GM18520 (cell line): ENCODE data around the gene ODF2.
"Not testable (repeated sequence)": the region's sequence is repeated elsewhere in the genome, so short reads cannot be mapped to it uniquely, and the experiment has no call there.

Source experiments
- ATAC-seq: cut with Tn5 transposase; IDR thresholded peaks from one replicate; pipeline ENCODE4 v1.9.1; 2021; ENCODE audit not compliant: unreplicated experiment

ODF2 gene

DNA sequence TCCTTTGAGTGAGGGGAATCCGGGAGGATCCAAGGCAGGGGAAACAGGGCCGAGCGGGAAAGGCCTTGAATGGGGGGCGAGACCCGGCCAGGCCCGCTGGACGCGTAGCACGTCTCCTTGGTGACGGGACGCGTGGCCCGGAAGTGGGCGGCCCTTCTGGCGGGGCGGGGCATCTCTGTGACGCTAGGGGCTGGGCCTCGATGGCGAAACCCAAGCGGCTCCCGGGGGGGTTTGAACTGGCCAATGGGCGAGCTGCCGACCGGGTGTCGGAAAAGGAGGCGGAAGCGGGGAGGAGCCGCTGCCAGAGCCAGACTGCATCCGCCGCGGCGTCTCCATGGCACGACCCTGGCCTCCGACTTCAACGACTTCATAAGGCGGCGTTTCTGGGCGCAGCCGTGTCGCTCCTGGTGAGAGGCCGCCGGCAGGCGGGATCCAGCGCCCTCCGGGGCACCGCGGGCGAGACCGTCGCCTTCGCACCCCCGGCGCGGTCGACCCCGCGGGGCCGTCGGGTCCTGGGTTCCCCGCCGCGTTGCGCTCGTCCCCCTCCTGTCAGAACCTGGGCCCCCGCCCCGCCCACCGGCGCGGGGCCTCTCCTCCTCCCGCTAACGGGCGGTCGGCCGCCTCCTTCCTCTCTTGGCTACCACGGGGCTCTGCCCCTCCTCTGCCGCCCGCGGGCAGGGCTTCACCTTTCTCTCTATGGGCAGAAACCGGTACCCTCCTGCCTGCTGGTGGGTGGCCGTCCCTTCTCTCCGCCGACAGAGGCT, at the start of gene ODF2:
Gene ODF2, plus strand, starts transcription at position 158 of the 764 bp plus-strand sequence. Its CDS starts 86 bp downstream, at position 244.
- ATAC-seq = peak; percentile 65

DNA sequence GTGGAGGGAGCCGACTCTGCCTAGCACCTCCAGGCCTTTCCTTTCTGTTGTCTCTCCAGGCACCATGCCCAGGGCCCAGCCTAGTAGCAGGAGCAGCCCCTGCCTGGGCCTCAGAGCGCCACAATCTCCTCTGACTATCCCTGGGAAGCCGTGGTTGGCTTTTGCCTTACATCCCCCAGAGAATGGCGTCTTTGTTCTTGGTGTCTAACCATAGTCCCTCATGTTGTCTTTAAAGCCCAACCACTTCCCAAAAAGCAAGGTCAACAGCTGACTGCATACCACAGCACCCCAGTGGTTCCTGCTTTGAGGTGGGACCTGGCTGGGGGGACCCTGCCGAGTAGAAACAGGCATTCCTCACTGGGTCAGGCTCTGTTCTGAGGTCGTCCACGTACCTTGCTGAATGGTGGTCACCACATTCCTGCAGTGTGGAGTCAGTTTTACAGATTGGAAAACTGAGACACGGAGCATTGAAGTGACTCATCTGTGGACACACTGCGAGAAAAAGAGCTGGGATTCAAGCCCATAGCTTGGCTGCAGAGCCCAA, 48.9 kb upstream of the ODF2 start:
- no peak for ATAC-seq

DNA sequence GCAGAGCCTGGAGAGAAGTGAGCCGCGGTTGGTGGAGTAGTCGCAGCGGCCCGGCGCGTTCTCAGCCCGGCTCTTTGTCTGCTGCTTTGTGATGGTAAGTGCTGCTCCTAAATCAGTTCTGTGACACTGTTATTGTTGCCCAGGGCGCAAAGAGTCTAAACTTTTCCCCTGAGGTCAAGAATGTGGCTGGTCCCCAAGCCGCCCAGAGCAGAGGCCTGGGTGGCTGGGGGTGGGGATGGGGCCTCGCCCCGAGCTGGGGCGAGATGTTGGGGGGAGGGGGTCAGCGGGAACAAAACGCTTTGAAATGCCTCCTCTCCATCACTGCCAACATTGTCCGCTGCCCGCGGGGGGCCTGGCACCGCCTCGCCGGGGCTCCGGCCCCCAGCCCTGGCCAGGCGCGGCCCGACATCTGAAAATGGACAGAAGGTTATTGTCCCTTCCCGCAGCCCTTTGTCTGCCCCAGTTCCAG, 46.8 kb upstream of the ODF2 start:
- no peak for ATAC-seq

DNA sequence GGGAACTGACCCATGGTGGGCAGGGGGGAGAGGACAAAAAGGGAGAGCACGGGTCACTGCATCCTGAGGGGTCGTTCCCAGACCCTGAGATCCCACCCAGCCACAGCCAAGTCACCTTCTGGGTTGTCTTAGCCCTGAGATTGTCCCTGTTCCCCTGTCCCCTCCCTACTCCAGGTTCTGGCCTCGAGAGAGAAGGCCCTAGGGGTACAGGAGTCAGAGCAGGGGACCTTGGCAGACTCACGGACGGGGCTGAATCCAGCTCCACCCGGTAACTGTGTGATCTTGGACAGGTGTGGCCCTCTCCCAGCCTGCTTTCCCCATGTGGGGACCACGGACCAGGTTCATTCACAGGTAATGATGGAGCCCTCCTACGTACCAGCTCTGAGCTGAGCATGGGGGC, 46.4 kb upstream of the ODF2 start:
- ATAC-seq = no peak

DNA sequence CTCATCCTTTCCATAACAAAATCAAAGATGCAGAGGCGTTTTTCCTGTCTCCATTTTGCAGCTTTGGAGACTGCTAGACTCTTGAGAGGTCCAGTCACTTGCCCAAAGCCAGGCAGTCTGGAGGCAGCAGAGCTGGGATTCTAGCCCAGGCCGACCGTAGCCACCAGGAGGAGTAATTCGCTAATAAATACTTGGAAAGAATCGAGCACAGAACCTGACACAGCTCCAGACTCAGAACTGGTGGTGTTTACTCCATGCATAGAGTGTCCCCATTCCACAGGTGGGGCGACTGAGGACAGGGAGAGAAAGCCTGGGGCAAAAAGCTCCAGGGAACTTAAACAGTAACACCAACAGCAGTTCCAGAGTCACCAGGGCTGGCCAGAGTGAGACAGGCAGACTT, 45.8 kb upstream of the ODF2 start:
- no peak for ATAC-seq

DNA sequence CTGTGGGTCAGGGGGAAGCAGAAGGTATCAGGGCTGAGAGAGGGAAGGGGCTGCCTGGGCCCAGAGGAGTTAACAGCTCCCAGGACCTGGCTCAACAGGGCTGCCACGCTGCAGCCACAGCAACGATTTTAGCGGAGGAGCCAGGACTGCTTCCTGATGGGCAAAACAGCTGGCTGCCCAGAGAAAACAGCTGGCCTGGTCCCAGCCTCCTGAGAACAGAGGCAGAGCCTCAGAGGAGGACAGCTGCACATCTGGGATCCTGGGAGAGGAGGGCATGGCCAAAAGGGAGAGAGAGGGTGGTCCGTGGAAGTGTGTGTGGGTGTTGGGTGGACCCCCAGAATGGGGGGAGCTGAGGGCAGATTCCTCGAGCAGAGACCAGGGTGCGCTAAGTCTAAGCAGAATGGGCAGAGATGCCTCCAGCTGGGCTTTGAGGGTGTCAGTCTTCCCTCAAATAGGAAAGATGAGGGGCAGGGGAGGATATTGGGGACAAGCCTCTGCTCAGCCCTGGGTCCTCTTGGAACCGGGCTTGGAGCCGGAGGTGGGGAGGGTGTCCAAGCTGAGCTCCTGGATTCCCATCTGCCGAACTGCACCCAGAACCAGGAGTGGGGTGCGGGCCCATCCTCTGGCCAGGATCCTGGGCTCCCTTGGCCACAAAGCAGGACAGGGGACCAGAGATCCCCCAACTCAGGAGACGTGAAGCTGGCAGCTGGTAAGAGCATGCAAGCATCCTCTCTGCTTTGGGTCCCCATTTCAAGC, 44.3 kb upstream of the ODF2 start:
- ATAC-seq = no peak

DNA sequence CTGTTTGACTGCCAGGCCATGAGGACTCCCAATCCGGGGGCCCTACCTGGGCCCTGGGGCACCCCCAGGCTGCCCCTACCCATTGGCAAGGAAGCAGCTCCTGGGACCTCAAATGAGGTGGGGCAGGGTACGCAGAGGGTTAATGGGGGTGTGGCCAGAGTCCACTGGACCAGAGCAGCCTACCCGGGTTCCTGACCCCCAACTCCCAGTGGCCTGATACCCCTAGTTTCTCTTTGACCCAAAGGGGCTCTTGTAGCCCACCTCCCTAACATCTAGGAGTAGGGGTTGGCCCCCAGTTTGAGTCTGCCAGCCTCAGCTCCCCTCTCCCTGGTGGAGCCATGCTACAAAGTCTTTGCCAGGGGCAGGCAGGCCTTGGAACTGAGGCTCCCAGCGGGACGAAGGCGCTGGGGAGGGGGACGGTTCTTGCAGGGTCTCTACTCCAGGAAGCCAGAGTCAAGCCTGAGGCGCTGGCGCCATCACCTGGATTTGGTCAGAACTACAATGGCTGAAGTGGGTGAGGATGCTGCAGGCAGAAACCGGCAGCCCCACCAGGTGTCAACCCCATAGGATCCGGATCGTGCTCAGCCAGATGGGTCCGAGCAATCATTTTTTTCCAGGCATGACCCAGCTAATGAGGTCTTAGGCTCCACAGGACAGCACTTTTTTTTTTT, 43.6 kb upstream of the ODF2 start:
- ATAC-seq = no peak

DNA sequence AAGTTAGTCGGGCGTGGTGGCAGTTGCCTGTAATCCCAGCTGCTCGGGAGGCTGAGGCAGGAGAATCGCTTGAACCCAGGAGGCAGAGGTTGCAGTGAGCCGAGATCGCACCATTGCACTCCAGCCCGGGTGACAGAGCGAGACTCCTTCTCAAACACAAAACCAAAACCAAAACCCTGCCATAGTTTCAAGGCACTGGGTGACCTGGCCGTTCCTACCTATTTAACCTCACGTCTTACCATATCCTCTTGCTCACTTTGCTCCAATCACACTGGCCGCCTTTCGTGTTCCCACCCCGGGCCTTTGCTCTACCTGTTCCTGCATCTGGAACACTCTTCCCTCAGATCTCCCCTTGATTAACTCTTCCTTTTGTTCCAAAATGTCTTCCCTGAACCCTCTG, 42.1 kb upstream of the ODF2 start:
- not testable (repeated sequence) for ATAC-seq

DNA sequence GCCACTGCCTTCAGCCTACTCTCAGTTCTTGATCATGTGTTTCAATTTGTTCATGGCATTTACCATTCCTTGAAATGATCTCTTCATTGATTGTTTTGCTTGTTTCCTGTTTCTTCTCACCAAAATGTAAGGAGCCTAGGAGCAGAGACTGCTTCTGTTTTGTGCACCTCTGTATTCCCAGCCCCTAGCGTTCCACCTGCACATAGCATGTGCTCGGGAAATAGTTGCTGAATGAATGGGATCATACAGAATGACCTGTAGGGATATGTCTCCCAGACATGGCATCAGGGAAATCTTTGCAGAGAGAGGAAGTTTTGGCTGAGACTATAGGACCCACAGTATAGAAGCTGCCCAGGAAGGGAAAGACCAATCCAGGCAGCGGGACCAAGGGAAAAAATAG, 41.3 kb upstream of the ODF2 start:
- no peak for ATAC-seq

DNA sequence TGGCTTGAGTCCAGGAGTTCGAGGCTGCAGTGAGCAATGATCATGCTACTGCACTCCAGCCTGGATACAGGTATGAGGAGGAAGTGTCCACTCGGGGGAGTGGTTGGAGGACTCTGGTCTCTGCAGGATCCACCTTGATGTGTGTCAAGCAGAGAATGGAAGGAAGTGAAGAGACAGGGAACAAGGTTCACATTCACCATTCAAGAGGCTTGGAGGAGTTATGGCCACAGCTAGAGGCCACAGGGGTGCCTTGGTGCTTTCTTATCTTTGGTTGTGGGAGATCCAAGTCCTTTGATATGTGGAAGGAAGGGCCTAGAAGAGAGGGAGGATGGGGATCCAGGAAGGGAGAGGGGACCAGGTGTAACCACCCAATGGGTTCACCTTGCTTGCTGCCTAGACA, 40.5 kb upstream of the ODF2 start:
- no peak for ATAC-seq

DNA sequence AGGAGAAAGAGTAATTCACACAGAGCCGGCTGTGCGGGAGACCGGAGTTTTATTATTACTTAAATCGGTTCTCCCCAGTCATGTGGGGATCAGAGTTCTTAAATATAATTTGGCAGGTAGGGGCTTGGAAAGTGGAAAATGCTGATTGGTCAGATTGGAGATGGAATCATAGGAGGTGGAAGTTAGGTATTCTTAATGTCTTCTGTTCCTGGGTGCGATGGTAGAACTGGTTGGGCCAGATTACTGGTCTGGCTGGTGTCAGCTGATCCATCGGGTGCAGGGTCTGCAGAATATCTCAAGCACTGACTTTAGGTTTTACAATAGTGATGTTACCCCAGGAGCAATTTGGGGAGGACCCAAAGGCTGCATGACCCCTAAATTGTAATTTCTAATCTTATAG, 39.8 kb upstream of the ODF2 start:
- ATAC-seq = no peak

DNA sequence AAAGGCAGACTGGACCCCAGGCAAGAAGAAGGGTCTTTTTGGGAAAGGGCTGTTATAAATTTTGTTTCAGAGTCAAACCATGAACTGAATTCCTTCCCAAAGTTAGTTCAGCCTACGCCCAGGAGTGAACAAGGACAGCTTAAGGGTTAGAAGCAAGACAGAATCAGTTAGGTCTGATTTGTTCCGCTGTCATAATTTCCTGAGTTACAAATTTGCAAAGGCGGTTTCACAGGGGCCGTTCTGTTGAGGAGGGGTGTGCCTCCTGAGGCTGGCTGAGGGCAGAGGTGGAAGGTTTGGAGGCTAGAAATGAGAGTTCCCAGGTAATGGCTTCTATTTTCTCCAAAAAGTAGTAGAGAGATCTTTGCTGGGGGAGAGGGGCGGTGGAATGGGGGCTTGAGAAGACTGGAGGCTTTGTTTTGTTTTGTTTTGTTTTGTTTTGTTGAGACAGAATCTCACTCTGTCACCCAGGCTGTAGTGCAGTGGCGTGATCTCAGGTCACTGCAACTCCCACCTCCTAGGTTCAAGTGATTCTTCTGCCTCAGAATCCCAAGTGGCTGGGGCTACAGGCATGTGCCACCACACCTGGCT, 39.3 kb upstream of the ODF2 start:
- ATAC-seq = no peak

DNA sequence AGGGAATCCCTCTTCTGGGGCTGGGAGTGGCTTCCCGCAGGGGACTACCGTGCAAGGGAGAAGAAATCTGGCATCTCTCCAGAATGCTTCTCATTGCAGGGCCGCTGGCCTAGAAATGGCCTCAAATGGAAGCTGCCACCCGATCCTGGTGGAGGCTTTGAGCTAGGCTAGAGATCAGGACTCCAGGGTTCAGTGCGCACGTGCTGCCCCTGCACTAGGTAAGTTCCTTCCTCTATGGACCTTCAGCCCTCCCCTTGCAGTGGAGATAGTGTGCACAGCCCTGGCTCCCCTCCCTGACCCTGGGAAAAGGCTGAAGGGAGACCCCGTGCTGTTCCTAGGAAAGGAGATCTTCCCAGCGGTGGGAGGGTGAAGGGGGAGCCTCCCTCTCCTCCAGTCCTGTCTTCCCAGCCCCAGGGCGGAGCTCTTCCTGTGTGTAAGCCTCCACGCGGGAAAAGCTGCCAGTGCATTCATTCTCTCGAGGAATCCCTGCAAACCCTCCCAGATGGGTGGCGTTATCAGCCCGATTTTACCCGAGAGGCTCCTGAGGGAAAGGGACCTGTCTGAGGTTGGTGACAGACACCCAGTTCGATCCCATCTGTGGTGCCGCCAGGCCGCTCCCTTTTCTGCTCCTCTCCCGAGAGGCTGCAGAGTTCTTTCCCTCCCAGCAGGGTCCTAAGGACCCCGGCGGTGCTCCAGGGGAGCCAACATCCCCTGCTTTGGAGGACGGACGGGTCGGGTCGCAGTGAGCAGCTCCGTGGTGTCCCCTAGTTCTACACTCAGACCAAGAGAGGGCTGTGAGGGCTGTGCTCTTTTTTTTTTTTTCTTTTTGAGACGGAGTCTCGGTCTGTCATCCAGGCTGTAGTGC, 36.5 kb upstream of the ODF2 start:
- no peak for ATAC-seq

DNA sequence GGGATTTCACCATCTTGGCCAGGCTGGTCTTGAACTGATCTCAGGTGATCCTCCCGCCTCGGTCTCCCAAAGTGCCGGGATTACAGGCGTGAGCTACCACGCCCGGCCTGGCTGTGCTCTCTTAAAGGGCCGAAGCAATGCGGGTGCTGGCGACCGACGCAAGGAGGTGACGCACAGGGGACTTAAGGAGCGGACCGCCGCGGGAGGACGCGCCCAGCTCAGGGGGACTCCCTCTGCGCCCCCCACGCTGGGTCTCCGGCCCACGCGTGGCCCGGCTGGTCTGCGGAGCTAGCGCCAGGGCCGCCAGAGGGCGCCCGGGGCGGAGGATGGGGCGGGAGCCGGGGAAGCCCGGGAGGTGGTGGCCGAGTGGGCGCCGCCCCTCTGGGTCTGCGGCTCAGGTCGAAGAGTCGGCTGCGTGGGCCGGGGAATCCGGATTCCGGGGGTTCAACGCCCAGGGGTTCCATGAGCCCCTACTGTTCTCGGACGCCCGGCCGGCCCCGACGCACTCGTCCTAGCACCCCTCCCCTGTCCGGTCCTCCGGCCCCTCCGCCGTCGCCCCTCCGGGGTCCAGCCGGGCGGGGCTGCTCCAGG, 35.7 kb upstream of the ODF2 start:
- ATAC-seq = peak; percentile 50

DNA sequence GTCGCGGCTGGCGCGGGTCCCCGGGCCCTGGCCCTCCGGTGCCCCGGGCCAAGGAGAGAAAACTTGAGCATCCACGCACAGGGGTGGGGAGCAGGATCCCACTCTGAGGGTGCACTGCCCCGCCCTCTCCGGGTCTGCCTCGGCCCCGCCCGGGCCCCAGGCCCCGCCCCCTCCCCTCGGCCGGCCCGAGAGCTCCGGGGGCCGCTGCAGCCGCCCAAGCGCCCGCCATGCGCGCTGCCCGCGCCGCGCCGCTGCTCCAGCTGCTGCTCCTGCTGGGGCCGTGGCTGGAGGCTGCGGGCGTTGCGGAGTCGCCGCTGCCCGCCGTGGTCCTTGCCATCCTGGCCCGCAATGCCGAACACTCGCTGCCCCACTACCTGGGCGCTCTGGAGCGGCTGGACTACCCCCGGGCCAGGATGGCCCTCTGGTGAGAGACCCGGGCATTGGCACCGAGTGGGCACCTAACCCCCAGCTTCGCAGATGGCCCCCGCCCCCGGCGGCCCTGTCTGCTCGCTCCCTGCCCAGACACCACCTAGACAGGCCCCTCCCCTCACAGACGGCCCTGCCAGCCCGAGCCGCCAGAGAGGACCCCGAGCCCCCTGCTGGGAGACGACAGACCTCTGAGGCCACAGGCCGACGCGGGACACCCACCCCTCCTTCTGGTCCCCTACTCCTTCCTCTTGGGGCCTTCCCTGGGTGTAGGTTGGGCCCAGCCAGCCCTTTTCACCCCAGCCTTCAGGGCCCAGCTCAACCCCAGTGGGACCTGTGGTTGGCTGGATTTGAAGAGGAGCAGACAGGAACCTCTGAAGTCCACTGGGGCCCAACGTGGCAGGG, 34.9 kb upstream of the ODF2 start, which contains the start of gene CERCAM:
Gene CERCAM, plus strand, starts transcription at position 207 of the 831 bp plus-strand sequence. Its CDS starts 21 bp downstream, at position 228.
- peak; percentile 54 for ATAC-seq

DNA sequence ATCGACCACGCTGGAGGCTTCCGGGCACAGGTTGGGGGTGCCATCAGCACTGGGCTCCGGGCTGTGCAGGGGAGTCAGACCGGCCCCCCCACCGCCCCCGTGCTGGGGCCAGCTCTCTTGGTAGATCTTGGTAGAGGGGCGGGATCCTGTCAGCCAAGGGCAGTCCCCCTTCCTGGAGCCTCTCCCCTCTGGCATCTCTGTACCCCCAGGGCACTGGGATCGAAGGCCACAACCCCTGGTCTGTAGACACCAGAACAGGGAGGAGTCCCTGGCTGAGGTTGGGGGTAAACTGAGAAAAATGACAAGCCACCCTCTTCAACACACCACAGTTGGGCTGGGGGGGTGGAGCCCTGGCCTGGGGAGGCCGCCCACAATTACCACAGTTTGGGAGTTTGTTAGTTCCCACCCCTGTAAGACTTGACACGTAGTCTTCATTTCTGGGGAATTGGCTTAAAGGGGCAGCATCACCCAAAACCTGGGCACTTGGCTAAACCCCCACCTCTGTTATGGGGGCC, 34.3 kb upstream of the ODF2 start:
- ATAC-seq = no peak

DNA sequence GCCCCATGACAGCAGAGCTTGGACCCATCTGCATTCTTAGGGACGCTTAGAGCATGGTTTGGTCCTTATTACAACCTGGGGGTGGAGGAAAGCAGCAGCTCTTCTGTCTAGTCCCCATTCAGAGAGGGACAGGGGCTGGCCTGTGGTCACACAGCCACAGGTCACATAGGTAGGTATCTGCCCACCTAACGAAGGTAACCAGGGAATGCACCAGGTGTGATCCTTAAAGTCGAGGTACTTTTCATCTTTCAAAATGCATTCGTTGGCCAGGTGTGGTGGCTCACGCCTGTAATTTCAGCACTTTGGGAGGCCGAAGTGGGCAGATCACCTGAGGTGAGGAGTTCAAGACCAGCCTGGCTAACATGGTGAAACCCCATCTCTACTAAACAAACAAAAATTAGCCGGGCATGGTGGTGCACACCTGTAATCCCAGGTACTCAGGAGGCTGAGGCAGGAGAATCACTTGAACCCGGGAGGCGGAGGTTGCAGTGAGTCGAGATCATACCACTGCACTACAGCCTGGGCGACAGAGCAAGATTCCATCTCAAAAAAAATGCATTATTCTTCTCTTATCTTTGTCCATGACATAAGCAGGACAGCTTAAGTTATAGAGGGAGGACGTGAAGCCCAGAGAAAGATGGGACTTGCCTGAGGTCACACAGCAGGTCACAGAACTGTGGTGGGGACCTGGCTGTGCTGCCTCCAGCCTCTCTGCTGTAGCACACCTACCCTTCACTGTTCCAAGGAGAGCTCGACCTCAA, 33.6 kb upstream of the ODF2 start:
- not testable (repeated sequence) for ATAC-seq

DNA sequence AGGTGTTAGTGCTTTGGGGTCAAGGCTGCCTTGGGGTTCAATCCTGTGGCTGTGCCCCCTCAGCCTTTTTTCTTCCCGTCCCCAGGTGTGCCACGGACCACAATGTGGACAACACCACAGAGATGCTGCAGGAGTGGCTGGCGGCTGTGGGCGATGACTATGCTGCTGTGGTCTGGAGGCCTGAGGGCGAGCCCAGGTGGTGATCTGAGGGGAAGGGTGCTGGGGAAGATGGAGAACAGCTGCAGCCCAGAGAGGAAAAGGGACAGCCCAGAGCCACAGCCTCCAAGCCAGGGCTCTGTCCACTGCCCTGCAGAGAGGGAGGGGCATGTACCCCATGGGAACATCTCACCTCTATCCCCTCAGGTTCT, 33.0 kb upstream of the ODF2 start:
- no peak for ATAC-seq
